GM12891 (cell line): ENCODE data around the gene C19orf33.

Source experiments
- PAX5 ChIP-seq: IDR thresholded peaks from 2 replicates; pipeline ENCODE4 v1.6.1; 2011; ENCODE audit warnings: low read length, moderate library complexity, mild to moderate bottlenecking; ENCODE audit not compliant: insufficient read depth, severe bottlenecking
- POLR2A ChIP-seq: IDR thresholded peaks from 2 replicates; pipeline ENCODE4 v1.6.1; 2011; ENCODE audit warnings: low read depth, low read length, control low read depth
- POLR2AphosphoS5 ChIP-seq: IDR thresholded peaks from 2 replicates; pipeline ENCODE4 v1.6.1; 2011; ENCODE audit warnings: low read depth, low read length, control low read depth
- POU2F2 ChIP-seq: IDR thresholded peaks from 2 replicates; pipeline ENCODE4 v1.6.1; 2011; ENCODE audit warnings: low read depth, mild to moderate bottlenecking, control low read depth, low read length, moderate library complexity
- SPI1 ChIP-seq: IDR thresholded peaks from 2 replicates; pipeline ENCODE4 v1.6.1; 2011; ENCODE audit warnings: low read depth, low read length, control low read depth
- TAF1 ChIP-seq: IDR thresholded peaks from 2 replicates; pipeline ENCODE4 v1.6.1; 2011; ENCODE audit warnings: low read depth, low read length, control low read depth

DNA sequence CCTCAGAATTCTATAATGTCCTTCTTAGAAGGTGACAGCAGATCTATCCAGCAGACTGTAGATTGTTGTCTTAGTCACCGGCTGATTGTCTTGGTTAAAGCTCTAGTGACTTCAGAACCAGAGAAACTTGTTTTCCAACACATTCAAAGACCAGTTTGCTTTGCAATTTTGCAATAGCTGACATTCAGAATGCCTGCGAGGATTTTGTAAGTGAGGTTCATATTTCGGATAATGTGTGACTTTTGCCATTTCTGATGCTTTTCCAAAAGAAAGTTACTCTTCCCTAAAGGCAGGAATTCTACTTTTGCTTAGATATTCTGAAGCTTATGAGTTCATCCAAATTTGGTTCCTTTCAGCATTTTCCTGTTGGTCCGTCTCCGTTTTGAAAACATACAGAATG lies 26.5 kb upstream of the C19orf33 start:
- no peak for TF ChIP-seq TAF1
- no peak for TF ChIP-seq POLR2A
- TF ChIP-seq POLR2AphosphoS5: no peak
- no peak for TF ChIP-seq PAX5
- no peak for TF ChIP-seq SPI1
- TF ChIP-seq POU2F2: no peak
